BJ (cell line): ENCODE measurements around the gene OR51V1. TPM values are rescaled to one million over a fixed set of nuclear protein-coding genes. Genes with fewer than 3 reads are reported as not detected.

Source experiments
- CTCF ChIA-PET: fragments of 350-600 bp; formaldehyde crosslinking; extraction: SDS; loops from one replicate; lab custom pipeline; 2021; ENCODE audit warnings: antibody characterized with exemption, inconsistent platforms; lab: Yijun Ruan, JAX
- POLR2A ChIA-PET: fragments of 300-600 bp; sonication (Branson Sonifier 250); formaldehyde crosslinking; extraction: SDS; loops from one replicate; lab custom pipeline; 2021; ENCODE audit warnings: antibody characterized with exemption; lab: Charles Lee
- DNase-seq: peaks from one replicate; pipeline ENCODE4 v3.0.0-alpha.2; 2011; ENCODE audit warnings: low read depth
- H3K27me3 ChIP-seq: 2 replicates; pipeline ENCODE4 v1.6.0; 2011; ENCODE audit warnings: low read length; ENCODE audit not compliant: control insufficient read depth, insufficient read depth
- H3K36me3 ChIP-seq: 2 replicates; pipeline ENCODE4 v1.5.1; 2011; ENCODE audit warnings: low read length; ENCODE audit not compliant: control insufficient read depth, insufficient read depth
- H3K4me3 ChIP-seq: 2 replicates; pipeline ENCODE4 v1.5.1; 2011; ENCODE audit warnings: low read depth, mild to moderate bottlenecking, control low read depth, low read length
- polyA plus RNA-seq: library from polyadenylated mRNA; depleted of rRNA; stranded (reverse); fragments of >200 nt; gene quantifications from 2 replicates; pipeline ENCODE4 v1.2.3, GENCODE V29; 2011
- TF ChIP-seq, protein P1 (sequence below): IDR thresholded peaks from 2 replicates; pipeline ENCODE4 v1.5.1; 2011; ENCODE audit warnings: low read depth, mild to moderate bottlenecking, control low read depth, inconsistent platforms, low read length, moderate library complexity; ENCODE audit not compliant: insufficient read depth

The OR51V1 gene
- polyA plus RNA-seq, 1 experiment, result not detected

DNA sequence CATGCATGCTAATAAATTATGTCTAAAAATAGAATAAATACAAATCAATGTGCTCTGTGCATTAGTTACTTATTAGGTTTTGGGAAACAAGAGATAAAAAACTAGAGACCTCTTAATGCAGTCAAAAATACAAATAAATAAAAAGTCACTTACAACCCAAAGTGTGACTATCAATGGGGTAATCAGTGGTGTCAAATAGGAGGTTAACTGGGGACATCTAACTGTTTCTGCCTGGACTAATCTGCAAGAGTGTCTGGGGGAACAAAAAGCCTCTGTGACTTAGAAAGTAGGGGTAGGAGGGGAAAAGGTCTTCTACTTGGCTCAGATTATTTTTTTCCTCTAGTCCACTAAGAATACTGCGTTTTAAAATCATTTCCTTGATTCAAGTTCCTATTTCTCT, 27.2 kb upstream of the OR51V1 start:
- POLR2A ChIA-PET, result no interaction called here
- no peaks in the 10 kb centered on the region for H3K36me3 ChIP-seq
- TF ChIP-seq, protein P1, sequence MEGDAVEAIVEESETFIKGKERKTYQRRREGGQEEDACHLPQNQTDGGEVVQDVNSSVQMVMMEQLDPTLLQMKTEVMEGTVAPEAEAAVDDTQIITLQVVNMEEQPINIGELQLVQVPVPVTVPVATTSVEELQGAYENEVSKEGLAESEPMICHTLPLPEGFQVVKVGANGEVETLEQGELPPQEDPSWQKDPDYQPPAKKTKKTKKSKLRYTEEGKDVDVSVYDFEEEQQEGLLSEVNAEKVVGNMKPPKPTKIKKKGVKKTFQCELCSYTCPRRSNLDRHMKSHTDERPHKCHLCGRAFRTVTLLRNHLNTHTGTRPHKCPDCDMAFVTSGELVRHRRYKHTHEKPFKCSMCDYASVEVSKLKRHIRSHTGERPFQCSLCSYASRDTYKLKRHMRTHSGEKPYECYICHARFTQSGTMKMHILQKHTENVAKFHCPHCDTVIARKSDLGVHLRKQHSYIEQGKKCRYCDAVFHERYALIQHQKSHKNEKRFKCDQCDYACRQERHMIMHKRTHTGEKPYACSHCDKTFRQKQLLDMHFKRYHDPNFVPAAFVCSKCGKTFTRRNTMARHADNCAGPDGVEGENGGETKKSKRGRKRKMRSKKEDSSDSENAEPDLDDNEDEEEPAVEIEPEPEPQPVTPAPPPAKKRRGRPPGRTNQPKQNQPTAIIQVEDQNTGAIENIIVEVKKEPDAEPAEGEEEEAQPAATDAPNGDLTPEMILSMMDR, result no peak
- CTCF ChIA-PET, result interaction anchor here (0.6 kb wide), 1 partner anchor 17 kb away, joined by 3 read pairs; no protein-coding TSS in a partner anchor
- no peak overlapping the region for H3K4me3 ChIP-seq
- DNase-seq, result no peak
- no peaks in the 10 kb centered on the region for H3K27me3 ChIP-seq

- ChIA-PET POLR2A (no interaction called here), CTCF (interaction anchor here (0.6 kb wide), 1 partner anchor 105 kb away, joined by 3 read pairs; no protein-coding TSS in a partner anchor)
- TF ChIP-seq, protein P1, result no peak
- Histone ChIP-seq H3K27me3 (no peaks in the 10 kb centered on the region), H3K4me3 (no peak within 1 kb of the TSS), H3K36me3 (no peaks in the 10 kb centered on the region)
- no peak for DNase-seq
Observed at GRCh38 chr11:5226732-5227310, 26.3 kb upstream of the OR51V1 start, which contains the start of gene HBB. Gene HBB, minus strand, starts transcription at chr11:5227071. Its CDS starts 50 bp downstream, at chr11:5227021.

GRCh38 chr11:5225480-5225871, 25.0 kb upstream of the OR51V1 start:
- TF ChIP-seq, protein P1, result no peak
- no peak overlapping the region for H3K4me3 ChIP-seq
- no peaks in the 10 kb centered on the region for H3K36me3 ChIP-seq
- DNase-seq, result no peak
- ChIA-PET POLR2A (no interaction called here), CTCF (no interaction called here)
- H3K27me3 ChIP-seq, result no peaks in the 10 kb centered on the region

GRCh38 chr11:5224538-5225479, 24.3 kb upstream of the OR51V1 start:
- POLR2A ChIA-PET, result no interaction called here
- no peak for DNase-seq
- H3K36me3 ChIP-seq, result no peaks in the 10 kb centered on the region
- H3K4me3 ChIP-seq, result no peak overlapping the region
- TF ChIP-seq, protein P1, result no peak
- no peaks in the 10 kb centered on the region for H3K27me3 ChIP-seq
- CTCF ChIA-PET, result interaction anchor here (0.5 kb wide), 1 partner anchor 37 kb away, joined by 6 read pairs; no protein-coding TSS in a partner anchor

GRCh38 chr11:5223686-5224085, 23.2 kb upstream of the OR51V1 start:
- ChIA-PET CTCF (no interaction called here), POLR2A (no interaction called here)
- no peaks in the 10 kb centered on the region for H3K27me3 ChIP-seq
- no peak for DNase-seq
- TF ChIP-seq, protein P1, result no peak
- H3K36me3 ChIP-seq, result no peaks in the 10 kb centered on the region
- no peak overlapping the region for H3K4me3 ChIP-seq
